GM12875 (cell line): Measurements from ENCODE around the gene GNPNAT1.
"Not testable (repeated sequence)": the region's sequence is repeated elsewhere in the genome, so short reads cannot be mapped to it uniquely, and the experiment has no call there.

Experiments used
- H3K4me3 ChIP-seq: one replicate; pipeline ENCODE4 v1.5.1; 2011; ENCODE audit warnings: low read depth, low read length, control low read depth
- CTCF ChIP-seq: IDR thresholded peaks from 2 replicates; pipeline ENCODE4 v1.5.1; 2011; ENCODE audit warnings: low read depth, mild to moderate bottlenecking, control low read depth, inconsistent platforms, low read length, moderate library complexity, borderline replicate concordance; ENCODE audit not compliant: insufficient read depth

The GNPNAT1 gene

GRCh38 chr14:52776816-52777215, 14.6 kb downstream of the GNPNAT1 start:
- no peak for TF ChIP-seq CTCF
- no peak overlapping the region for H3K4me3 ChIP-seq

GRCh38 chr14:52769887-52770286, 21.5 kb downstream of the GNPNAT1 start:
- TF ChIP-seq CTCF = no peak
- H3K4me3 ChIP-seq = no peak overlapping the region

GRCh38 chr14:52767058-52767833, 24.2 kb downstream of the GNPNAT1 start:
- TF ChIP-seq CTCF = no peak
- H3K4me3 ChIP-seq = no peak overlapping the region

DNA sequence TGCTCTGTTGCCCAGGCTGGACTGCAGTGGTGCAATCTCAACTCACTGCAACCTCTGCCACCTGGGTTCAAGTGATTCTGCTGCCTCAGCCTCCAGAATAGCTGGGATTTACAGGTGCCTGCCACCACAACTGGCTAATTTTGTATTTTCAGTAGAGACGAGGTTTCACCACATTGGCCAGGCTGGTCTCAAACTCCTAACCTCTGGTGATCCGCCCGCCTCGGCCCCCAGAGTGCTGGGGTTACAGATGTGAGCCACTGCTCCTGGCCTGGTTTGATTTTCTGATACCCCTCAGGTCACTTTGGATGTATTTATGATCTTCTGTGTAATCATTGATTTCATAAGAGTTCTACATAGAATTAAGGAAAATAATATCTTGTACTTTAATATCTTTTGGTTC, 28.5 kb downstream of the GNPNAT1 start:
- not testable (repeated sequence) for H3K4me3 ChIP-seq

DNA sequence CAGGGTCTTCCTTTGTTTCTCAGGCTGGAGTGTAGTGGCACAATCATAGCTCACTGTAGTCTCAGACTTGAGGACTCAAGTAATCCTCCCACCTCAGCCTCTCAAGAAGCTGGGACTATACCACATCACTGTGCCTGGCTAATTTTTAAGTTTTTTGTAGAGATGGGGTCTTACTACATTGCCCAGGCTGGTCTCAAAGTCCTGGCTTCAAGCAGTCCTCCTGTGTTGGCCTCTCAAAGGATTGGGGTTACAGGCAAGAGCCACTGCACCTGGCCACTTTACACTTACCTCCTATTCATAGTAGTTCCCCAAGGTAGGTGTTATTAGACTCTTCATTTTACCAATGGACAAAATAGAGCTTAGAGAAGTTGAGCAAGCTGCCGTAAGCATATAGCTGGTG, 32.3 kb downstream of the GNPNAT1 start:
- no peak overlapping the region for H3K4me3 ChIP-seq
- no peak for TF ChIP-seq CTCF

DNA sequence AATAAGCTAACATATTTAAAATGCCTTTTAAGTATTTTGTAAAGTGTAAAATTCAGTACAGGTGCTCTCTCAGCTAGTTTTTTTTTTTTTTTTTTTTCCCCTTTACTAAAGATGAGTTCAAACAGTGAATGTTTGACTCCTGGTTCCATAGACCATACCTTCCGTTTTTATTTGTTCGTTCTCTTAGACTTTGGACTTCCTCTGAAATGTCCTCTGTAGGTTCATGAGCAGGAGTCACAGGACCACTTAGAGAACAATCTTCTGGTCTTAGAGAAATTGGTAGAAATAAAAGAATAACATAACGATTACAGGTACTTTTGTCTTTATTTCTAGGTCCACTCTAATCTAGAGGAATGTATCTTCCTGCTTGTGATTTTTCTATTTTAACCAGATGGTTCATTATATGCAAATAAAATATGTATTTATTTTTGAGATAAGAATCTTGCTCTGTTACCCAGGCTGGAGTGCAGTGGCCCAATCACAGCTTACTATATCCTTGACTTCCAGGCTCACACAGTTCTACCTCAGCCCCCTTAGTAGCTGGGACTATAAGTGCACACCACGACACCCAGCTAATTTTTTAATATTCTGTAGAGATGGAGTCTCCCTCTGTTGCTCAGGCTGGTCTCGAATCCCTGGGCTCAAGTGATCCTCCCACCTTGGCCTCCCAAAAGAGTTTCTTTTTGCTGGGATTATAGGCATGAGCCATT, 35.6 kb downstream of the GNPNAT1 start:
- TF ChIP-seq CTCF = no peak
- no peak overlapping the region for H3K4me3 ChIP-seq

DNA sequence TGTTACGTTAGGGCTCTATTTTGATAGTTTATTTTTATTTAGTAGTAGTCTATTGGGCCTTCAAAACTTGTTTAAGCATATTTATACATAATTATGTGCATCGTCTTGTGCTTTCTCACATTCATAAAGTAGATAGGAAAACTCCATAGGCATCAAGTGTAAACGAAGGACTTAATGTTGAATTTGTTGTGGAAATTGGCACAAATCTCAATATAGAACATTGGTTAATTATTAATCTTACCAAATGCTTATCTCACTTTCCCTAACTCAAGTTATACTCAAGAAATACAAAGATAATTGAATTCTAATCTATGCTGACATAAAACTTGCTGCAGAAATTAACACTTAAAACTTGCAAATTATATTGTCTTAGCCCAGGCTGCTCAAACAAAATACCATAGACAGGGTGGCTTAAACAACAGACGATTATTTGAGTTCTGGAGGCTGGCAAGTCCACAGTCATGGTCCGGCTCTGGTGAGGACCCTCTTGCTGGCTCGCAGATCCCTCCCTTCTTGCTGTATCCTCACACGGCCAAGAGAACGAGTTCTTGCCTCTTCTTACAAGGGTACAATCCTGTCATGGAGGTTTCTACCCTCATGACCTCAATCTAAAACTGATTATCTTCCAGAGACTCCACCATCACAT, 42.6 kb downstream of the GNPNAT1 start:
- TF ChIP-seq CTCF = no peak
- no peak overlapping the region for H3K4me3 ChIP-seq
